Activated CD4-positive, CD25-positive, alpha-beta regulatory T cell treated with anti-CD3 and anti-CD28 coated beads, Interleukin-2, amount 50 U/mL, for 72 hours (primary cell): ENCODE results near the gene LRFN2.

ENCODE experiments used
- DNase-seq: peaks from one replicate; pipeline ENCODE4 v3.0.0; 2021

LRFN2 gene

DNA sequence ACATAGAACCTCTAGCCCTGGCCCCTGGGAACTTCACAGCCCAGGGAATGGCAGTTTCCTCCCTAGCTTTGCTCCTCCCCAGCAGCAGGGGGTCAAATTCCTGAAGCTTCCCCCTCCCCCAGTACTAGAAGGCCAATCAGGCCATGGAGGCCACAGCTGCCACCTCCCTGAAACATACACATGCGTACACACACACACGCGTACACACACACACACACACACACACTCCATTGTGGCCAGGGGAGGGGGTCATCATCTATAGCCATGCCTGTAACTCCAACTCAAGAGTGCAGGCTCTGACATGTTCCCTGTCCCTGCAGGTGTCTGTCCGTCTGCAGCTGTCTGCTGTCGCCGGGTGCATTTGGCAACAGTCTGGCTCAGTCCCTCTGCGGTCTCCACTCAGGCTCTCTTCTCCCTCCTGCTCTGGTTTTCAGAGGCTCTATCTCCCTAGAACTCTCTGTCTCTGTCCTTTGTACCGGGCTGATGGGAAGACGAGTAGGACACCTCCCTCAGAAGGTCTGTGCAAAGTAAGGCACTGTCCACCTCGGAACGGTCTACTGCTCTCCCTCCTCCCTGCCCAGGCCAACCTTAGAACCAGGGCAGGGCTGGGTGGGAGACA lies 1.4 kb downstream of the LRFN2 start:
- DNase-seq: no peak

DNA sequence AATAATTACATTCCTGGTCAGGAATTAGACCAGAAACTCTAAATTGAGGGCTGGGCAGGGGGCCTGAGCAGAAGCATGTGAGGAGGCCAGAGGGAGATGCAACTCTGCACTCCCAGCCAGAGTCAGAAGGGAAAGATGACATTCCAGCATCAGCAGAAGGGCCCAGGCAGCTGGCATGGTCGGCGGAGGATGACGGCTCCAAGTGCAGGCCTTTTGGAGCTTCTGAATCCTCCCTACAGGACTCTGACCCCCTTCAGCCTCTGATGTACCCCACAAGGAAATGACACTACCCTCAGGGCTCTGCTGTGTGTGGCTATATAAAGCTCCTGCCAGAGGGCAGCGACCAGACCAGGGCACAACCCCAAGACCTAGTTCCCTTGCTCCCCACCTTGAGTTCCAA lies 1.9 kb downstream of the LRFN2 start:
- DNase-seq: no peak

DNA sequence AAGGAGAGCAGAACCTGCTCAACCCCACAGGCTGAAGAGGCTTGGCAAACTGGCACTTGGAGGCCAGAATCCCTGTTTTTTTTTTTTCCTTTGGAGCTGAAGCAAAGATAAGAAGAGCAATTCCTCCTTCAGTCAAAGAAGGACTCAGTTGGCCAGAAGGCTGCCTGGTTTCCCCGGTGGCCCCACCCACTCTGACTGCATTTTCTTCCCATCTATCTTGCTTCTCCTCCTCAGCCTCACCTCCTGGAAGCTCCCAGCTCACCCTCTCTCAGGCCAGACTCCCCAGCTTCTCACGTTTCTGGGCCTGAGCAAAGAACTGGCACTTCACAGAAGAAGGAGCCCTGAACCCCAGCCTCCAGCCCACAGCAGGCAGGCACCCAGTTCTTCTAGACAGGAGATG lies 2.4 kb downstream of the LRFN2 start:
- no peak for DNase-seq

DNA sequence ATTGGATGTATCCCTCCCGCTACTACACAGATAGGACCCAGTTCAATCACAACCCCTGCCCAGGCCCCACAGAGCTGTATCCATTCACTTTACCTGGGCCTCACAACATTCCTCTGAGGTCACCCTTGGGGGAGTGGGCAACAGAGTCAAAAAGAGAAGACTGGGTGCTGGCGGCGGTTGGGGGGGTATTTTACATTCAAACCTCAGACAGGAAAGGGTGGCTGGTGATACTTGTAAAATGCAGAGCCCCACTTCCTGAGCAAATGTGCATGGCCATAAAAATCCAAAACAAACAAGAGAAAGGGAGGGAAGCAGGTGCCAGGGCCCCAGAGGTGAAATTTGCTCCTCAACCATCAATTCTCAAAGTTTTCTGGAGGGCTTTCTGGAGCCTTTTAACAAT lies 3.5 kb downstream of the LRFN2 start:
- no peak for DNase-seq

DNA sequence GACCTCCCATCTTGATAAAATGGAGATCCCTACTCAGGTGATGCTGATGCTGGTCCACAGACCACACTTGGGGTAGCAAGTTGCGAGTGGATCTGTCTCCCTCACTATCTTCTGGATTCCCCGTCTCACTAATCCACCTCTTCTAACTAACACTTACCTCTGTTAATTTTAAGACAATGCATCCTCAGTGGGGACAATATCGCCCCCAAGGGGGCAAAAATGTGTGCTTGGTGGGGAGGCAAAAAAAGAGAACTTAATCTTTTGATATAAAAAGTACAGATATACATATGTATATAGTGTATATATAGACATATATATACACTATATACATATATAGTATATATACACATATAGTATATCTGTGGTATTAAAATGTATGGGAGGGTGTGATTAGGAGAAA lies 4.3 kb downstream of the LRFN2 start:
- DNase-seq: no peak

DNA sequence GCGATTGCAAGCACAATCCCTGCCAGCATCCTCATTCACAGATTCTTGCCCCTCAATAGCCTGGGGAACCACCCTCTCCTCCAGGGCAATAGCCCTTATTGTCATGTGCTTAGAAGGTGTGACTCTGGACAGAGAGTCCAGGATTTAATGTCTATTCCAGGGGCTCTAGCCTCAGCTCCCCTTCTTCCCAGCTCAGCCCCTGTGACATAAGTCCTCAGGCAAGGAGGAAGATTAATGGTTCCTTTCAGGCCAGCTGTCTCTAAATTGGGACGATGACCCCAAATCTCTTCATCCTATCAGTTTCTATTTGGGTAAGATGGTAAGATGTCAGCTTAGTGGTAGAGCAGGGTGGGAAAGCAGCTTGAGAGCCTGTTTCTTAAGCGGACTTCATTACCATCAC lies 8.1 kb downstream of the LRFN2 start:
- DNase-seq: no peak

DNA sequence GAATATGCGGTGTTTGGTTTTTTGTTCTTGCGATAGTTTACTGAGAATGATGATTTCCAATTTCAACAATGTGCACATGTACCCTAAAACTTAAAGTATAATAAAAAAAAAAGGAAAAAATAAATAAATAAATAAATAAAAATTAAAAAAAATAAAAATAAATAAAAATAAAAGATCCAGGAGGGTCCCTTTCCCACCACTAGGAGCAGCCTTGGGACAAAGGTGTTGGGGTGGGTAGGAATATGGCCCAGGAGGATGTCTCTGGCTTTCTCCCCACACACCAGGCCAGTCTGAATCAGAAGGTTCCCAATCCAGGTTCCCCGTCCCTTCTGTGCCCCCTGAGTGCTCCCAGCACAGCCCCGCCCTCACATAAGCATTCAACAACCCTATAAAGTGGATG lies 9.5 kb downstream of the LRFN2 start:
- DNase-seq: no peak

DNA sequence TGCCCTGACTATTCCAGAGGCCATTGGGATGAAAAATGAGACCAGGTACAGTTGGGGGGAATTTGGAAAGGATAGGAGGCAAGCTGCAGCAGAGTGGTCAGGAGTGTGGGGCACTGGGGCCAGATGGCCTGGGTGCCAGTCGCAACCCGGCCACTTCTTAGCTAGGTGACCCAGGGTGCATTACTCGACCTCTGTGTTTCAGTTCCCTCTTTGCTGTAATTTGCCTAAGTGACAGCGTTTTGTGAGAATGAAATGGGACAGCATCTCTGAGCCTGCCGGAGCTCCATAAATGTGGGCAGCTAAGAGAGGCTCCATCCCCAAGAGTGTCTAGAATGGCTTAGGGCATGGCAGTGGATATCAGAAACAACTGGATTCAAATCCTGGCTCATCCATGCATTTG lies 13.9 kb downstream of the LRFN2 start:
- no peak for DNase-seq

DNA sequence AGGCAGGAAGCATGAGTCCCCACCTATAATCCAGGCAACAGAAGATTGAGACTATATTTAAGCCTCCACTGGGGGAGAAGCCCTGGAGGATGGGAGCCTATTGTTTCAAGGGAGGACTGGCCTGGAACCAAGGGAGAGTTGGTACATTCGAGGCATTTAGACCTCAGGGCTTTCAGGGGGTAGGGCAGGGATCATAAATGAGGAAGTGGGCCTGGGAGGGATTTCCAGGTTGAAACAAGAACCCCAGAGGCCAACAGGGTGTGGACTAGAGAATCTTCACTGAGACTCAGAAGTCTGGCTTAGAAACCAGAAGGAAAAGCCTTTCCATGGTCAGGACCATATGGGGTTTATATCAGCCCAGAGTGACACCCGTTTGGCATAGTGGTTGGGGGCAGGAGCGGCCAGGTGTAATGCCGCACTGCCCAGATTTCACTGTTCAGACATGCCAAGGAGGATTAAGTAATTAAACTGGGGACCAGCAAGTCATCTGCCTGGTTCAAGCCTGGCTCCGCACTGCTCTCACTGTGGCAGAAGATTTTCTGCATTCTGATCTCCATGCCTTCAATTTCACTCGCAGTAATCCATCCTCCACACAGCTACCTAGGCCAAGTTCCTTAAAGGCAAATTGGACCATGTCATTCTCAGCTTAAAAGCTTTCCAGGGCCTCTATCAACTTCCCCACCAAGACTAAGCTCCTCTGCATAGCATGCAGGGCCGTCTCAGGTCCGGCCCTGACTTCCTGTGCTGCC lies 17.8 kb downstream of the LRFN2 start:
- DNase-seq: no peak

DNA sequence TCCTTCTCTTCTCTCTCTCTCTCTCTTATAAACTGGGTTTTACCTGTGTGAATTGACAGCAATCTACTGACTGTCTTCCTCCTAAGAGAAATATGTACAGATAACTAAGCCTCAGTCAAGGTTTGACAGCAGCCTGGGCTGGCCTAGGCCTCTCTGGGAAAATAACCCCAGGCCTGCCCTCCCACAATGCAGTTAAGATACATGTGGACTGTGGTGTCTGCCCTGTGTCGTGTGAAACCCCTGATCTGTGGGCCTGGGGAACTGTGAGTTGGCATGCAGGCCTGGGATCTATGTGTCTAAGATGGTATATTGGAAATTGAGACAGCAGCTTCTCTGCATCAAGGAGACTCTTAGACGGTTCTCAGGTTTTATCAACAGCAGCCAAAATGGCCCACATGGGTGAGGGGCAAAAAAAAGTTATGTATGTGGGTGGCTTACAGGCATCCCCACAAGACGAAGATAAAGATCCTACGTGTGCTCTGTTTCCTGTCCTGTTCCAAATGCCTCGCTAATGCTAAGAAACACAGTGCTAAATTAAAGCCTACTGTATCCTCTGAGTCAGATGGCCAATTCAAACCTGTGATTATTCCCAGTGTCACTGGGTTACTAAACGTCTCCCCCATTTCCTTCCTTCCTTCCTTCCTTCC lies 19.0 kb downstream of the LRFN2 start:
- DNase-seq: no peak

DNA sequence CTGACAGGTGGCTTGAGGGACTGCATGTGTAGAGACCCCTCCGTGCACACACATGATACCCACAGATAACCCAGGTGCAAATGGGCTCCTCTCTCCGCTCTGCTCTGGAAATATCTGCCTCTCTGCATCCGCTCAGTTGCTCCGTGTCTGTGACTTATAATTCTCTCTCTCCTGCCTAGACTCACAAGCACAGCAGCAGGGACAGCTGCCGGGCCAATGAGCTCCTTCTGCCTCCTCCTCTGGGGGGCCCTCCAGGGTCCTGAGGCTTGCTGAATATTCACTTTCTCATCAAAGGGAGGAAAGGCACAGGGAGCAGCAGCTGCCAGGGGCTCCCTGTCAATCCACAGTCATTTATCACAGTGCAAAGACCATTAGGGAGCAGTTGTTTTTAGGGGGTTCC lies 24.1 kb downstream of the LRFN2 start:
- no peak for DNase-seq

DNA sequence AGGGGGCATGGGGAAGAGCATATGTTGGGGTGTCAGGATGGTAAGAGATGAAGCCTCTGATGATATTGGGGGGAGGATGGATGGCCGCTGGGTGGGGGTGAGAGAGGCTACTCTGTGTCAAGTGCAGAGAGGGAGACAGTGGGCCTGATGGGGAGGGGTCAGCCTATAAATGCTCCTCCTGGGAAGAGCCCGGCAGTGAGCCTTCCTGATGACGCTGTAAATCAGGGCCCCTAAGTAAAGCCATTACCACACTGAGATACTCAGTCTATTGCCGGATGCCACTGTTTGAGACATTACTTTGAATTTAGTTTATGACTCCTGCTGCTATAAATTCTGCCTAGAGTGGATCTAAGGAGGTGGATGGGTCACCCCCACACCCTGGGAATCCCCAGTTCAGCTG lies 28.1 kb downstream of the LRFN2 start:
- no peak for DNase-seq

DNA sequence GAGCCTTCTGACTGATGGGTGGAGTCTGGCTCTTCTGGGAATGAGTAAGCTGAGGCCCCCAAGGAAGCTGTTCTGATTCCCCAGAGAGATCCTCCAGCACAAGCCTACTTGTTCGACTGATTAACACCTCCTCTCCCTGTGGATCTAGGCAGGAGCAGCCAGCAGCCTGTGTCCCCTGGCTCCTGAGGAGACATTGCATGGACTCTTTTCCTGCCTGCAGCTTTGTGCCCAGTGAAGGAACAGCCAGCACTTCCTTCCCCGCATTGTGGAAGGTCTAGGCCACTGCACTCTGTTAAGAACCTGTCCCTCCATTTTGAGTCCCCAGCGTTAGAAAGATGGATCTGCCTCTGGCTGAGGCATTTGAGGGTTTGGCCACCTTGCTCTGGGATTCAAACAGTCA lies 29.1 kb downstream of the LRFN2 start:
- no peak for DNase-seq

DNA sequence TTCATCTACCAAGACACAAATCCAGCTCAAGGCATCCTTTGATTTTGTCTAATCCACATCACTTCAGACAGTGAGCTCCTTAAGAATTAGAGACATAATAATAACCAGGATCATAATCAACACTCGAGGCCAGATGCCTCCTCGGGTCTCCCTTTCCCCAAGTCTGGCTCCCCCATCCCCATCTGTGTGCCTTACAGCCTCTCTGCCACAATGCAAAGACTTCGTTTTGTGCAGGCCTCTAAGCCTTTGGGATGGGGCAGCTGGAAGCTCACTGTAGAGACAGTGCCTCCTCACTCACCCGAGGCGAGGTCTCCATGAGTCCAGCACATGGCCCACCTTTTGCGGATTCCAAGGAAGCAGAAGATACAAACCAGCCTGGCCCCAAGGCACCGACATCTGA lies 30.3 kb downstream of the LRFN2 start:
- no peak for DNase-seq

DNA sequence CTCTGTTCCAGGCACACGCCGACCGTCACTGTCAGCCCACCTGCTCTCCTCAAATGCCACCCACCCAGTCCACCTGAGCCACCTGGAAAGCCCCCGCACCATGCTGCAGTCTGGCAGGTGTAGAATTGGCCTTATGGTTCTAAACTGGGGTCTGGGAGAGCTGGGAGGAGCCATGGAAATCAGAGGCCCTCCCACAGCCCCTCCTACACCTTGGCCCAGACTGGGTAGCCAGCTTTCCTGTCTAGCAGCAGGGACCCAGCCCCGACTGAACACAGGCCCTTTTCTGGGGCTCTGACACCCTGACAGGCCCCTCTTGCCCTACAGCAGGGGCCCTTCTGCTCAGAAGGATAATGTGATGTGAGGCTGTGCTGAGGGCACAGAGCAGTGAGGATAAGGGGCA lies 31.1 kb downstream of the LRFN2 start:
- DNase-seq: no peak

DNA sequence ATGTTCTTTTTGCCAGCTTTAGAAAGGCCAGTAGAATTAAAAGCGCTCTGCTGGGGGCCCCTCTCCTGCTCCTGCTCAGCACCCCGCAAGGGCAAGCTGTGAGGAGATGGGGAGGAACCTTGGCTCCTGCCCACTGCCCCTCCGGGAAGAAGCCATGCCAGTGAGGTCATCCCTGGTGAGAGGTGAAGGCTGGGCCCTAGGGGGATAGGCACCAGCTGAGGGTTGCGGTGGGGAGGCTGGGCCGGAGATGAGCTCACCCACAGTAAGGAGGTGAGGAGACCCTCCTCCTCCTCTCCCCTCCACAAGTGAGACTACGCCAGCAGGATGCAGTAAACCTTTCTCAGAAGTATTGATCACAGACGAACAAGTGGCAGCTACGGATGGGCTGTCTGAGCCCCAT lies 32.1 kb downstream of the LRFN2 start:
- DNase-seq: no peak

DNA sequence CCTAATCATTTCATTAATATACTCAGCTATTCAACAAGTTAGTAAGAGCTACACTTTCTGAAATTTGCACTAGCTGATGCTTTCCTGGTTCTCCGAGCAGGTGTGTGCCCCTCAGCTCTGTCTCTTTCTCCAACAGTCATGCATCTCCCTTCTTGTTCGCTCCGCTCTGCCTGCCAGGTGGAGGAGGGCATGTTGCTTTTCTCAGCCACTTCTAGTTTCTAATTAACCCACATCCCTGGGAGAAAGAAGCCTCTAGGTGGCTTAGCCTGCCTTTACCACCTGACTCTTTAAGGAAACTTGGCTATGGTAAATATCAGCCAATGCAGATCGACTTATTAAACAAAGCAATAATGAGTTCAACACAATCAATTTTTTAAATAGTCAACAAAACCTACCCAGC lies 34.2 kb downstream of the LRFN2 start:
- no peak for DNase-seq

DNA sequence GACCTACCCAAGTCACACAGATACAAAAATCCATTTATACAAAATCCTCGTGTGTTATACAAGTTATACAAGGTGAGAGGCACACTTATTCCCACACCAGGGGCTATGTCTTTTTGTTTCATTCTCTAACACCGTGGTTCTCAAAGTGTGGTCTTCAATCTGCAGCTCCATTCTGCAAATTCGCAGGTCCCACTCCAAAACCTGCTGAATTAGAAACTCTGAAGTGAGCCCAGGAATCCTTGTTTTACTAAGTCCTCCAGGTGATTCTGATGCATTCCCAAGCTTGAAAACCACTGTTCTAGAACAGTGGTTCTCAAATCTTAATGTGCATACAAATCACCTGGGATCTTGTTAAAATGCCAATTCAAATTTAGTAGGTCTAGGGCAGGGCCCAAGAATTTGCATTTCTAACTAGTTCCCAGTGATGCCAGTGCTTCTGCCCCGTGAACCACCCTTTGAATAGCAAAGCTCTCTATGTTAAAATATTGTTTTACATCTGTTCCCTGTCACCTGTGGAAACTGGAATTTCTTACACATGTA lies 35.1 kb downstream of the LRFN2 start:
- DNase-seq: no peak

DNA sequence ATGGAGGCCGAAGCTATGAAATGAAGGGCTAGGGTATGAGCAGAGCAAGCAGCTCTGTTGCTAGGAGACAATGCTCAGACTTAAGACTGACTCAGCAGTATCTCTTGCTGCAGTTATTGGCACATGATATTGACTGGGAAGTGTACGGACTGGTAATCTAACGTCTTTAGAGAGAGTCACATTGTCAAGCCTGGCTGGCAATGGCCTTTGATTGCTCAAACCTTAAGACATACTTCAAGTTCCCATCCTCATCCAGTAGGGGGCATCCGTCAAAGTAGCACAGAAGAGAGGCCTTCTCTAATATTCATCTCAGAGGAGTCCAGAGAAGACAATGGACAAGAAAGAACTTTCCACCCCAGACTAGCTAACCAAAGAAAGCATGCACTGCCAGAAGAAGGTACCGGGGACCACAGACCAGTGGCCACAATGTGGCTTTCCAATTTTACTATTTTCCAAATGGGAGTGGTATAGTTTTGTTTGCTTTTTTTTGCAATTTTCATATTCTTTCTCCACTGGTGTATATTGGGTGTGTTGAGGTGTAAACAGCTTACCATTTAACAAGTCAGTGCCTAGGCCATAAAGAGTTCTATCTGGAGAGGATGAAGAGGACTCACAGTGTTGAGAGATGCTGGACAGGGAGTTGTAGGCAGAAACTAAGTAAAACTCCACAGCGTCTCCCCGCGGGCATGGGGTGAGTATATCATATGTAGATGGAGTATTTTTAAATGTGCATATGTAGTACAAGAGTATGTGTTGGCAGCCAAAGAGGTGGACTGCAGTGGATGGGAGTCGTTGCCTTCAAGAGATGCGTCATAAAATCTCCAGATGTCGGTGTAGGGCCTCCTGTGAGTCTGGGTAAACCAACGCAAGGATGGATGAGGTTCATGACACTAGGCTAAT lies 36.7 kb downstream of the LRFN2 start:
- DNase-seq: no peak

DNA sequence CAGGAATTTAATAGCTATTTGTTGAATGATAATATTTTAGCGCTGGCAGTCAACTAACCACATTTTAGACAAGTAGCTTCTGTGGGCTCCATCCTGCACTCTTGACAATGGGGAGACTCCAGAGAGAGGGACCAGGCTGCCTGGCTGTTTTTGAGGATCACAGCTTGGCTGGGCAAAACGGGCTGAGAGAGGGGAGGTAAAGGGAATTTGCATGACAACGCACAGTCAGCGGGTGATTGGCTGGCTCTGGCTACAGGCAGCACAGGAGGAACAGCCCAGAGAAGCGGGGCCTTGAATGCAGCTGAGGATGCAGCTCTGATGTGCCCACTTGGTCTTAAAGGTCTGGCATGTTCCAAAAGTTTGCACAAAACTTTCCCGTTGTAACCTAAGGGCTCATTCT lies 41.2 kb downstream of the LRFN2 start:
- no peak for DNase-seq

DNA sequence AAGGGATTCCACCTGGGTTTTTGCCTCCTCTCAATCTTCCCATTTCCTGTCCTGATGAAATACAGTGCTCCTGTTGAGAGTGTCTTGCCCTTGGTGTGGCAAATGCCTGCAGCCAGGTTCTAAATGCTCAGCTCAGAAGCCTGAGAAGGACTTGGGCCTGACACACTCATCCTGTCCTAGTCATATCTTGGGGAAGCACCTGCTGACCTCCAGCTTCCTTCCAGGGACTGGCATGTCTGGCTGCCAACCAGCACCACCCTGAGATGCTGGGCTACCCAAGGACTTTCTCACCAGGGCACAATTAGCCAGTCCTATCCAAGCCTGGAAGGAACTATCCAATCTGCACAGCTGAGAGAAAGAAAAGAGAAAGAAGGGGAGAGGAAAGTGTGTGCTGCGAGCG lies 43.4 kb downstream of the LRFN2 start:
- no peak for DNase-seq

DNA sequence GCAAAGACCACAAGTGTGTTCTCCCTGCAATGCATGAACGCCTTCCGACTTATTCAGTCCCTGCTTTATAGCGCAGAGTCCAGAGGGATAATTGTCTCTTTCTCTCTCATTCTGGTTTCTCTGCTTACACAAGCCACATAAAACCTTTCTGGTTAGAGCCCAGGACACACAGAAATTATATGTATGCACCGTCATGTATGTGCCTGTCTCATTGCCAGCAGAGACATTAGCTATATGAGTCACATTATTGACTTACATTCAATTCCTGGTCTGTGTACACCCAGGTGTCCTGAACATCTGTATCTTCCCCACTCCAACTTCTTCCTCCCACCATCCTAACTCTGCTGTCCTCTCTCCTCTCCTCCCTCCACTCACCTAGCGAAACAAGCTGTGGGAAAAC lies 44.0 kb downstream of the LRFN2 start:
- no peak for DNase-seq

DNA sequence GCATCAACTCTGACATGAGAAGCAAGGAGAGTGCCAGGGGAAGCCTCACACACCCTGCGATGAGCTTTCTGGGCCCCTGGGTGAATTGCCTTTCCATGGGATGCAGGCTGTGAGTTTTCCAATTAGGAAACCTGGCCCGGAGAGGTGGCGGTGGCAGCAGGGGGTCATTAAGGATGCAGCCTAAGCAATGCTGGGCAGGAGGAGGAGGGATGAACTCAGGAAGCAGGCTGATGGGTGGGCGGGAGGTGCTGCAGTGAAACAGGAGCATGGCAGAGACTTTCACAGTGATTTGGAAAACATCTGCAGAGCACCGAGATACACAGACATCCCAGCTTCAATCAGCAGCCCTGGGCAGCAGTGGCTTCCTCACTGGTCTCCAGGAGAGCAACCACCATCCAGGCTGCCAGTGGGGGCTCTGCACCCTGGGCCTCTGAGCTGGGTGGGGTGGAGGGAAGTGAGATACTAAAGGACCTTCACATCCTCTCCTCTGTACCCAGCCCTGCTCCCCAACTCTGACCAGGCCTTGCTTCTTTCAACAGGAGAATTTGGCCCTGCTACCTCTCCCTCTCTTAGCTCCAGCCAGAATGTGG lies 44.9 kb downstream of the LRFN2 start:
- no peak for DNase-seq
